CD4-positive, alpha-beta T cell treated with Interleukin-1 beta for 1 hour (primary cell): ENCODE results near the gene LMOD3.

Experiments
- DNase-seq, 2 donors: peaks; one replicate each; pipeline ENCODE4 v3.0.0-alpha.2; 2020 to 2022

LMOD3 gene

DNA sequence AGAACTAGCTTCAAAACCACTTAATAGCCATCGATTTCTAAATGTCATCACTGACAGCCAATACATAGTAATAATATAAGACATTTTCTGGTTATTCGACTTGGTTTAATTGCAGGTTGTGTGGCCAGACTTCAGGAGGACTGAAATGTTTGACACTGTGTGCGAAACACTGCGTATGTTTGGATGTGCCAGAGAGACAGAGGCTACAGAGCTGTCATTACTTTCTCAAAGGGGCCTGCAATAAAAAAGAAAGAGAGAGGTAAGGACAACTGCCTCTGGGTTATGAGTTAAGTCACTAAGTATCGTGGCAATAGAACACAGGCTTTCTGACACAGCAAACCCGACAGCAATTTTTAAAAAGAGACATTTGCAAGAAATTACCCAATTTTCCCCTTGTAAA, 882 bp downstream of the LMOD3 start:
- no peak for DNase-seq

DNA sequence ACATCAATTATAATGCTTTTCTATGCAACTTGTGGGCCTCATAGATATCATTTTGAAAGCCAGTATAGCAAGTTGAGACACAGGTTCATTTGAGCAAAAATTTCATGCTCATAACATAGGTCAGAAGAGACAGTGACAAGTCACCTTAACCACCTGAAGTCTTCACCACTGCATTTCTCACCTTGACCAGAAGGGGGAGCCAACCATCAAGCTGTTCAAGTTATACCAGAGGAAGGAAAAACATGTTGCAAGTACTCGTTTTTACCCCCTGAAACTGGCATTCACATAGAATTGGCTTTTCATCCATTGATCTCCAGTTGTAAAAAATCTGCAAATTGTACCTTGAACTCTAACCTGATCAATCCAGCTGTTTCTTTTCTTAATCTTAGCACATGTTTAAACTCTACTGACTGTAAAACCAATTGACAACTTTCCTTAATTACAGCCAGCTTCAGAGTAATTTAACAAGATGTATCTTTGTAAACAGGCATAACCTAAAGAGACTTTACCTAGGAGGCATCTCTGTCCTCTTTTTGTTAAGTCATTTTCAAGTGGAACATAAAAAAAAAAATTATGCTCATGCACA, 1.4 kb downstream of the LMOD3 start:
- DNase-seq = peak; percentile 78 to 85

DNA sequence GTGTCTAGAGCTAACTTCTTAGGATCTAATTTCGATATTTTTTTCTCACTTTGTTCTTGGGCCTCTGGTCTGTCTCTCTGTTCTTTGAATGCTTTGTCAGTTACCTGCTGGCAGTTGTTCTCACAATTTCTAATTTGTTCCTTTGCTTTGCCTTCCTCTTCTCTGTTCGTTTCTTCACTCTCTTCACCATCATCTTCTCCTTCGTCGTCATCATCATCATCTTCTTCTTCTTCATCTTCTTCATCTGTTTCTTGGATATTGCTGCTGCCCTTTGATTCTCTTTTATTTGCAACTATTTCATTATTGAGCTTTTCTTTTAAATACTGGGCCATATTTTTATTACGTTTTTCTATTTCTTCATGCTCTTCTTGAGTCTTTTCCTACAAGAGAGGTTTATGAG, 2.7 kb downstream of the LMOD3 start:
- no peak for DNase-seq

DNA sequence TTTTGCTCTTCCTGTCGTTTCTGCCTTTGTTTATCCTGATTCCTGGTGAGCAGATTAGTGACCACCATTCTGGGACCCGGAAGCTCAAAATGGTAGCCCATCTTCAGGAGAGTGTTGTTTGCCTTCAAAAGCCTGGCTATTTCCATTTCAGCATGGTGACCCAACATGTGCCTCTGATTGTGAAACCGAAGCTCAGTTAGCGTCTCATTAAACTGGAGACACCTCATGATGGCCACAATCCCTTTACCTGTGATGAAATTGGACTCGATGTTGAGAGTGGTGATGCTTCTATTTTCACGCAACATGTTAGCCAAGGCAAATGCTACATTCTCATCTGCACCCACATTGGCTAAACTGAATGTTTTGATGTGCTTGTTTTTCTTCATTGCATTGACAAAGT, 3.3 kb downstream of the LMOD3 start:
- DNase-seq = no peak

DNA sequence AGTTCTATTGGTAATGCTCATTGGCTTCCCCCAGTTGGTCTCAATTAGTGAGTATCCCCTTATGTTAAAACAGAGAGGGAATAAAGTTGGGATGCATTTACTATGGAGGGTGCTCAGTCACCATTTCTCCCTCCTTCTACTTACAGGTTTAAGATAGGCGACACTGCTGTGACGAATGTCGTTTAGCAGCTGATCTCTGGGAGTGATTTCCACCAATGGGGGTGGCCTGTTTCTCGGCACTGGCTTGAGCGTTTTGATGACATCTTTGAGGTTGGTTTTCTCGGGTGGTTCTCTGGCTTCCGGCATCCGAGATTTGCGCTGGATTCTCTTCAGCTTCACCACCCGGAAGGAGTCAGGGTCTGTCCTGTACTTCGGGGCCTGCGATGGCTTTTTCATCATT, 3.8 kb downstream of the LMOD3 start:
- no peak for DNase-seq

DNA sequence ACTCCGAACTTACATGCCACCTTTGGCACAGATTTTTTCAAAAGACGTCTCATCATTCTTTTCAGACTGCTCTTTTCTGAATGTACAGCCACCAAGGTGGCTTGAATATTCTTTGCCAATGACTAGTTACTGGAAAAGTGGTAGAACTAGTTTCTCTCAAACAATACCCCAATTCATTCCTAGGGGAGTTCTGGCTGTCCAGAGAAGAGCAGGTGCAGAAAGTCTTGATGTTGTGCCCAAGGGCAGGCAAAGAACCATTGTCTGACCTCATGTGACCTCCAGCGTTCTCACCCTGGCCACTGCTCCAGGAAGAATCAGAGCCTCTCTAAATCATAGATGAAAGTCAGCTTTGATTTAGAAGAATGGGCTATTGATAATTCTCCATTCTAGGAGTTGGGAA, 5.5 kb downstream of the LMOD3 start:
- no peak for DNase-seq

DNA sequence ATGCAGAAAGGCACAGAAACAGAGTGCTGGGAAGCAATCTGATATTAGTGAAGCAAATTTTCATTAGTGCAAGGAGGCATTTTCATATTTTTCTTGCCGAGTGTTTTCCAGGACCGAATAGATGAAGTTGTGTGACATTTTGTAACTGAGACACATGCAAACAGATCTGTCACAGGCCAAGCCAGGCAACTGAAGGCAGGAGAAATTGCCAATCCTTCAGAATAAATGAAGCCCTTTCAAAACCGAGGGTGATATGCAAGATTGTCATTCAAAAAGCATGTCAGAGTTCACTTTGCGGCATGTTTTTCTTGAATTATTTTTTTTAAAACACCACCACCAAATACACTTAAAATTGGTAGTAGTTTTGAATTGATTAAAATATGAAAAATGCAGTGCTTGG, 6.2 kb downstream of the LMOD3 start:
- DNase-seq = no peak

DNA sequence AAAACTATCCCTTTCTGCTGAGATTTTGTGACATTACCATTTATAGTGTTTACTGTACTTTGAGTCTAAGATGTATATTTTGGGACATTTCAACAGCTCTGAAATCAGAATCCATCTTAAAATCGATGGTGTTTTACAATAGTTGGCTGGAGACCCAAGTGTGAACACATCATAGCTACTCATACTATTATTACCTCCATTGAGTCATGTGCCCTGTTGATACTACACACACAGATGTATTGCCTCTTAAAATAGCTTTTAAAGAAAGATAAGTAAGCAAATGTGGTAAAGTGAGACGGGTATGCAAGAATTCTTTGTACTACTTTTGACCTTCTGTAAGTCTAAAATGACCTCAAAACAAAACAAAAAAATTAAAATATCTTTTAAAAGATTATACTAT, 6.7 kb downstream of the LMOD3 start:
- DNase-seq = no peak

- no peak for DNase-seq
Measured at GRCh38 chr3:69113536-69113935, 8.9 kb downstream of the LMOD3 start.

- no peak for DNase-seq
Measured at GRCh38 chr3:69110941-69111546, 11.4 kb downstream of the LMOD3 start.

- DNase-seq = no peak
Measured at GRCh38 chr3:69108811-69109210, 13.6 kb downstream of the LMOD3 start.

DNA sequence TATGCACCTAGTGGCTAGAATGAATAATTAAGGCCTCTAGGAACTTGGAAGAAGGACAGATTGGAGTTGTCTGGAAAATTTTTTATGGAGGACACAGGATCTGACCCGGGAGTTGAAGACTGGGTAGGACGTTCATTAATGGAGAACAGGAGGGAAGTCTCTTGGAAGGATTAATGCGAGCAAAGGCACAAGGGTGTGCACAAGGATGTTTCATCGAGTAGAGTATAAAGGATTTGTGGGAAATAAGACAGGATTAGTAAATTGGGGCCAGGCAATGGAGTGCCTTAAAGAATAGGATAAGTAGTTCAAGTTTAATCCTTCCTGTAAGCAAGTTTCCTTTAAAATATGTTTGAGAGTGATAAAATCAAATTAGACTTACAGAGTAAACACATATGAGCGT, 14.6 kb downstream of the LMOD3 start:
- DNase-seq = no peak

DNA sequence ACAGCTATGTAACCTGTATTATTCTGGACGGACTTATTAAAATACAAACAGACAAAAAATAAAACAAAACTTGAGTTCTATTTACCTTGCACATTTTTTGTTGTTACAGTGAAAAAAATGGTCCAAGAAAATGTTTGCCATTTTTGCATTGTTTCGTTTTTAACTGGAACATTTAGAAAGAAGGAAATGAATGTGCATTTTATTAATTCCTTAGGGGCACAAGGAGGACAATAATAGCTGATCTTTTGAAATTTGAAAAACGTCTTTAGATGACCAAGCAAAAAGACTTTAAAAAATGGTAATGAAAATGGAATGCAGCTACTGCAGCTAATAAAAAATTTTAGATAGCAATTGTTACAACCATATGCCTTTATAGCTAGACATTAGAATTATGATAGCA, 17.1 kb downstream of the LMOD3 start:
- no peak for DNase-seq

- DNase-seq = no peak
Measured at GRCh38 chr3:69104586-69104985, 17.8 kb downstream of the LMOD3 start.

DNA sequence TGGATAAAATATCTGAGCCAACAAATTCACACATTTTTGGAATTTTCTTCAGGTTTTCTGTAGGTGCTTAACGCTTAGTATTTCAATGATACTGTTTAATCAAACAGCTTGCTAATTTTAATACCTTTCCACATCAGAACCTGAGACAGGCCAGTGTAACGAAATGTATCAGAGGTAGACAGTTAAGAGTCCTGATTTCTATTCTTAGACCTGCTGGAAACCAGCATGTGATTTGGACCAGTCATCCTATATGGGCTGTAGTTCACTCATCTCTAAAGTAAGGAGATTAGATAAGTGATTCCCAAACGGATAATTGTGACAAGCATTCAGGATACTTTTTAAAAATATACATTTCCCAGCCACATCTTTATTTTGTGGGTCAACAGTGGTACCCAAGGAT, 19.3 kb downstream of the LMOD3 start:
- no peak for DNase-seq

- no peak for DNase-seq
Measured at GRCh38 chr3:69102384-69102783, 20.0 kb downstream of the LMOD3 start.

DNA sequence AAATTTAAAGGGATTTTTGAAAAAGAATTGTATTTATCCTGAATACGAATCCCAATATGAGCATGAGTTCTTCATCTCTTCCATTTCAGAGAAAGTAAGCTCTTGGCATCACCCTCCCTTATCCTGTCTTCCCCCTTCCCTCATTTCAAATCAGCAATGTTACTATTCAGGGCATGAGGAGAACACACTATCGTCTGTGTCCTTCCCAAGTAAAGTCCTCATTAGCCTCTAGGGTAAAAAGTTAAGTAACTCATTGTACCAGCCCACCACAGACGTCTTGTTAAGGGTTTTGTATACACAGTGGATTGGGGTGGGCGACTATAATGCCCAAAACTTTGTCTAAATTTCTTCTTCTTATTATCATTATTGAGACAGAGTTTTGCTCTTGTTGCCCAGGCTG, 22.8 kb downstream of the LMOD3 start:
- DNase-seq = no peak

DNA sequence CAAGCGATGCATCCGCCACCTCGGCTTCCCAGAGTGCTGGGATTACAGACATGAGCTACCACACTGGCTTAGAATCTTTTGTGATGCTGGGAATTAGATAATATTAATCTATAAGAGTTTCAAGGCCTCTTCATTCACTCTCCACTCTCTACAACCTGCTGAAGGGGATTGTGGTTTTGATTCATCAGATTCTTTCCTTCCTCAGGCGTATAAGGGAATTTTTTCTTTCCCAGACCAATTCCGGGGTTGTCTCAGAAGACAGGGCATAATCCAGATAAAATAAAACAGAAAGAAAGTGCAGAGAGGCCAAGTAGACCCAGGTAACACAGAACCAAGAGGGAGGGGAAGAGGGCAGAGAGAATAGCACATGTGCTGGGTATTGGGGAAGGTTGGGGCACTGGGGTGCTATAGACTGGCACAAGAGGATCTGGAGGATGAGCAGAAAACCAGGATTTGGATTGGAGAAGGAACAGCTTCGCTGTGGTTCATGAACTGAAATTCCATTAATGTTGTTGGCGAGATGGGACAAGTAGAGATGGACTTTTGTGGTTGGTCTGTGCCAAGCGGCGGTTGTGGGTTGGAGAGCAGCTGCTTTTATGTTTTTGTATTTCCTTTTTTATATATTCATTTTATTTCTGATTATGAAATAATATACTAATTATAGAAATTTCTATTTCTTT, 24.8 kb downstream of the LMOD3 start:
- DNase-seq = no peak

- DNase-seq = no peak
Measured at GRCh38 chr3:69096299-69096698, 26.1 kb downstream of the LMOD3 start.

DNA sequence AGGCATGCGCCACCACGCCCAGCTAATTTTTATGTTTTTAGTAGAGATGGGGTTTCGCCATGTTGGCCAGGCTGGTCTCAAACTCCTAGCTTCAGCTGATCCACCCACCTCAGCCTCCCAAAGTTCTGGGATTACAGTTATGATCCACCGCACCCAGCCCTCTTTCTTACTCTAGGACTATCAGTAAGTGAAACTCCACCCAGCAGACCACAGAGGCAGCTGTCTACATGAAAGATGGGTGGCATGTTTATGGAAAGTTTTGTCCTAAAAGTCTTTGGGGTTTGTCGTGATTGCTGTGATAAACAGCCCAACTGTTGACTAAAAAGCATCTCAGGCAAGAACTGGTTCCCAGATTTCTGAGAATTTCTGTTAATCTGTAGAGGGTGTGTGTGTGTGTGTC, 26.8 kb downstream of the LMOD3 start:
- no peak for DNase-seq

DNA sequence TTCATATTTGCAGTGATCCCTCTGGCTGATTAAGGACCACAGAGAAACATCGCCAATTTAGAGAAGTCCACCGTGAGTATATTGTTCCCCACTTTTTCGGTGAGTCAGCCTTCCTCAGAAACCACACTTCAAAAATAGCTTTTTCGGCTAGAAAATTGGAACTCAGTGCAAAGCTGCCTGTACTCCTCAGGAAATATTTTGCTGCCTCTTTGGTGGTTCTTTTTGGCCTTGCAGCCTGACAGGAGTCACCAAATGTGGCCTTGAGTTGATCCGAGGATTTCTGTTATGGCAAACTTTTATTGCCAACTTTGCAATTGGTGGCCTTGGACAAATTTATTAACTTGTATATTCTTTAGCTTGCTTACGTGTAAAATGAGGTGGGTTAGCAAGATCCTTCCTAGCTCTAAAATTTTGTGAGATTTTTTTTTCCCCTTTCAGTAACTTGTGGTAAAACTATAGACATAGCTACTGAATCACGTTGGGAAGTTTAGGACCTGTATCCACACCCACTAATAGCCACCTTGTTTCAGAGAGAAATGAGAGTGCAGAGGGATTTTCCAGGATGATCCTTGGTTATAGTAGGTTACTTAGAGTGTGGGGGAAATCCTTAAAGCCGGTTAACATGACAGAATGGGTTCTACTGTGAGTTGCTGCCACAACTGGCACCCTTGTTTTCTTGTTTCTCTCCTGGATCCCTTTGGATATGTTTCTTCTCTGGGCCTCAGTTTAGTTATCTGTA, 27.8 kb downstream of the LMOD3 start:
- no peak for DNase-seq

DNA sequence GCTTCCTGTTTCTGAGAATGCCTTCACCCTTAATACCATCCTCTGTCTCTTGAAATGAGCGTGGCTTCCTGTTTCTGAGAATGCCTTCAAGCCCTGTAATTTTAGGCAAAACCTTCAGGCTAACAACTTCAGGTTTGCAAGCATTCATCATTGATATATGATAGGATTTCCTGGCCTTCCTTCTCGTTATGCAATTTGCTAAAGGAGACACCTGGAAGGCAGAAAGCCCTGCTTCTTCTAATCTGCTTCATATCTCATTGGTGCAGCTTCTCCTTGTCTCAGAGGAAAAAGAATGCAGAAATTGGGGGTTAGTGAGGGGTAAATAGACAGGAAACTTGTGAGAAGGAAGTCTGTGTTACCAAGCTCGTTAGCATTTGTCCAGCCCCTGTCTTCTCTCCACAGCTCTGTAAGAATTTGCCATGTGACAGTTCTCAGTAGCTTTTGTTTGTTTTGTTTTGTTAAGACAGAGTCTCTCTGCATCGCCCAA, 30.3 kb downstream of the LMOD3 start:
- DNase-seq = peak in 1 of 2 donors; percentile 51

DNA sequence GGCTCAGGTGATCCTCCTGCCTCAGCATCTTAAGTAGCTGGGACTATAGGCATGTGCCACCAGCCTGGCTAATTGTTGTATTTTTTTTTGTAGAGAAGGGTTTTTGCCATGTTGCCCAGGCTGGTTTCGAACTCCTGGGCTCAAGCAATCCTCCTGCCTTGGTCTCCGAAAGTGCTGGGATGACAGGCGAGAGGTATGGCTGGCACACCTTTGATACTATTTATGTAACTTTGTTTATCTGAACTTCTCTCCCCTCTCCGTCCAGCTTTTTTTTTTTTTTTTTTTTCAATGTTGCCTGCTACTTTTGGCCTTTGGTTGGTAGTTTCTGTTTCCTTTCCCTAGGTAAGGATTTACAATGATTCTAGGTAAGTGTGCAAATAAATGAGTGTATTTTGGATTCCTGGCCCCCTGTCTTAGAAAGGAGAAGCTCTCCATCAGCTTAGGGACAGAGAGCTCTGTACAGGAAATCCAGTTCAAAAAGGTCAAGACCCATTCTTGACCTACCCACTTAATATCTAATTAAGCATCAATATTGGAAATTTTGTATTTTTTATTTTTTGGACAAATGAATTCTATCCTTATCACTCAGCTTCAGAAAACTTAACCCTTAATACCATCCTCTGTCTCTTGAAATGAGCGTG, 30.9 kb downstream of the LMOD3 start:
- no peak for DNase-seq
